GM18861 (cell line): ENCODE data around the gene ARHGAP9.
"Not testable (repeated sequence)": the region's sequence is repeated elsewhere in the genome, so short reads cannot be mapped to it uniquely, and the experiment has no call there.

ENCODE experiments used
- ATAC-seq: cut with Tn5 transposase; IDR thresholded peaks from one replicate; pipeline ENCODE4 v1.9.1; 2021; ENCODE audit not compliant: unreplicated experiment

ARHGAP9 gene

GRCh38 chr12:57459055-57459749 lies 20.5 kb downstream of the ARHGAP9 start:
- no peak for ATAC-seq

GRCh38 chr12:57458665-57459054 lies 21.0 kb downstream of the ARHGAP9 start:
- ATAC-seq = no peak

DNA sequence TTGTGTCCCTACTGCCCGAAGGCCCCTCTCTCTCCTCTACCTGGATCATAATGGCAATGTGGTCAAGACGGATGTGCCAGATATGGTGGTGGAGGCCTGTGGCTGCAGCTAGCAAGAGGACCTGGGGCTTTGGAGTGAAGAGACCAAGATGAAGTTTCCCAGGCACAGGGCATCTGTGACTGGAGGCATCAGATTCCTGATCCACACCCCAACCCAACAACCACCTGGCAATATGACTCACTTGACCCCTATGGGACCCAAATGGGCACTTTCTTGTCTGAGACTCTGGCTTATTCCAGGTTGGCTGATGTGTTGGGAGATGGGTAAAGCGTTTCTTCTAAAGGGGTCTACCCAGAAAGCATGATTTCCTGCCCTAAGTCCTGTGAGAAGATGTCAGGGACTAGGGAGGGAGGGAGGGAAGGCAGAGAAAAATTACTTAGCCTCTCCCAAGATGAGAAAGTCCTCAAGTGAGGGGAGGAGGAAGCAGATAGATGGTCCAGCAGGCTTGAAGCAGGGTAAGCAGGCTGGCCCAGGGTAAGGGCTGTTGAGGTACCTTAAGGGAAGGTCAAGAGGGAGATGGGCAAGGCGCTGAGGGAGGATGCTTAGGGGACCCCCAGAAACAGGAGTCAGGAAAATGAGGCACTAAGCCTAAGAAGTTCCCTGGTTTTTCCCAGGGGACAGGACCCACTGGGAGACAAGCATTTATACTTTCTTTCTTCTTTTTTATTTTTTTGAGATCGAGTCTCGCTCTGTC lies 22.8 kb downstream of the ARHGAP9 start:
- no peak for ATAC-seq

DNA sequence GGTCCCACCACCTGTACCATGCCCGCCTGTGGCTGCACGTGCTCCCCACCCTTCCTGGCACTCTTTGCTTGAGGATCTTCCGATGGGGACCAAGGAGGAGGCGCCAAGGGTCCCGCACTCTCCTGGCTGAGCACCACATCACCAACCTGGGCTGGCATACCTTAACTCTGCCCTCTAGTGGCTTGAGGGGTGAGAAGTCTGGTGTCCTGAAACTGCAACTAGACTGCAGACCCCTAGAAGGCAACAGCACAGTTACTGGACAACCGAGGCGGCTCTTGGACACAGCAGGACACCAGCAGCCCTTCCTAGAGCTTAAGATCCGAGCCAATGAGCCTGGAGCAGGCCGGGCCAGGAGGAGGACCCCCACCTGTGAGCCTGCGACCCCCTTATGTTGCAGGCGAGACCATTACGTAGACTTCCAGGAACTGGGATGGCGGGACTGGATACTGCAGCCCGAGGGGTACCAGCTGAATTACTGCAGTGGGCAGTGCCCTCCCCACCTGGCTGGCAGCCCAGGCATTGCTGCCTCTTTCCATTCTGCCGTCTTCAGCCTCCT lies 23.4 kb downstream of the ARHGAP9 start:
- no peak for ATAC-seq

GRCh38 chr12:57455374-57456144 lies 24.1 kb downstream of the ARHGAP9 start:
- no peak for ATAC-seq

DNA sequence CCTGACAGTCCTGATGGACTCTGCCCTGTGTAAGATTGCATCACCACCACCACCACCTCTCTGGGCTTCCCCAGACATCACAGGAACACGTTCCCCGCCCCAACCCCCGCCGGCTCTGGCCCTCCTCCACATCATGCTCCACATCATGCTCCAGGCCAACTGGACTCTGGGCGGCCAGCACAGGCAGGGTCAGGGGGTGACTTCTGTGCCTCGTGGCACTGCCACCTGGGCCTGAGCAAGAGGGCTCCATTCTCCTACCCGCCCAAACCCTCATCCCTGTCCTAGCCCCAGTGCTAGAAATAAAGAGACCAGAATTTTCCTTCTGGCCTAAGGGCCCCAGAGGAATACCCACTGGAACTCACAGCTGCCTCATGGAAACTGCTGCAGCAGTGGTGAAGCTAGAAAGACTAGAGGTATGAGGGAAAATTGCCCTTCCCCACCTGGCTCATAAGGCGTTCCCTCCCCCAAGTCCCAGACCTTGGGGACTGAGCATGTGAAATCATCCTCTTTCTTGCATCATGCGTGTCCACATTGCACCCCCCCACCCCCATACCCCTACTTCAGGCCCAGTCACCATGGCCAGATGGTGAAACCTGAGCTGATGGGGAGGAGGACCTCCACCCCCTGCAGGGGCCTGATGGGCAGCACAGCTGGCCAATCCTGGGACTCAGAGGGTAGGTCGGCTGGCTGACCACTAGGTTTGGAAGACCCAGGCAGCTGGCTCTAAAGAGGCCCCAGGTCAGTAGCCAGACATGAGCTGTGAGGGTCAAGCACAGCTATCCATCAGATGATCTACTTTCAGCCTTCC lies 24.9 kb downstream of the ARHGAP9 start, which contains the start of gene INHBE:
TSS of gene INHBE (plus strand) at position 742 of the 808 bp plus-strand sequence. CDS start 230 bp downstream, outside the sequence.
- no peak for ATAC-seq

DNA sequence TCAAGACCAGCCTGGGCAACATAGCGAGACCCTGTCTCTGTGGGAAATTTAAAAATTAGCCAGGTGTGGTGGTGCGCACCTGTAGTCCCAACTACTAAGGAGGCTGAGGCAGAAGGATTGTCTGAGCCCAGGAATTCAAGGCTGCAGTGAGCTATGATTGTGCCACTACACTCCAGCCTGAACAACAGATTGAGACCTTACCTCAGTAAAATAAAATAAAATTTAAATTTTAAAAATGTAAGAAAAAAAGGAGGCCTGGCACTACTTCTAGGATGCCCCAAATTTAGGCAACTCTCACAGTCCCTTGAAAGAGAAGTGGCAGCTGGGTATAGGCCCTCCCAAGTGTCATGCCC lies 25.5 kb downstream of the ARHGAP9 start:
- ATAC-seq = no peak

- peak; percentile 41 for ATAC-seq
Observed at GRCh38 chr12:57452937-57453509, 26.6 kb downstream of the ARHGAP9 start.

- no peak for ATAC-seq
Observed at GRCh38 chr12:57452181-57452936, 27.3 kb downstream of the ARHGAP9 start.

- ATAC-seq = no peak
Observed at GRCh38 chr12:57451233-57451778, 28.4 kb downstream of the ARHGAP9 start.

DNA sequence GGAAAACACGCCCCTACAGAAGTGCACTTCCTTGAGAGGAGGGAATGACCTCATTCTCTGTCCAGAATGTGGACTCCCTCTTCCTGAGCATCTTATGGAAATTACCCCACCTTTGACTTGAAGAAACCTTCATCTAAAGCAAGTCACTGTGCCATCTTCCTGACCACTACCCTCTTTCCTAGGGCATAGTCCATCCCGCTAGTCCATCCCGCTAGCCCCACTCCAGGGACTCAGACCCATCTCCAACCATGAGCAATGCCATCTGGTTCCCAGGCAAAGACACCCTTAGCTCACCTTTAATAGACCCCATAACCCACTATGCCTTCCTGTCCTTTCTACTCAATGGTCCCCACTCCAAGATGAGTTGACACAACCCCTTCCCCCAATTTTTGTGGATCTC lies 29.6 kb downstream of the ARHGAP9 start:
- no peak for ATAC-seq

DNA sequence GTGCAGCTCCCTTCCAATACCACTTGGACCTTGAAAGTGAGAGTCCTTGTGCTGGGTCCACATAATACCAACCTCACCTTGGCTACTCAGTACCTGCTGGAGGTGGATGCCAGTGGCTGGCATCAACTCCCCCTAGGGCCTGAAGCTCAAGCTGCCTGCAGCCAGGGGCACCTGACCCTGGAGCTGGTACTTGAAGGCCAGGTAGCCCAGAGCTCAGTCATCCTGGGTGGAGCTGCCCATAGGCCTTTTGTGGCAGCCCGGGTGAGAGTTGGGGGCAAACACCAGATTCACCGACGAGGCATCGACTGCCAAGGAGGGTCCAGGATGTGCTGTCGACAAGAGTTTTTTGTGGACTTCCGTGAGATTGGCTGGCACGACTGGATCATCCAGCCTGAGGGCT lies 30.3 kb downstream of the ARHGAP9 start:
- ATAC-seq = no peak

DNA sequence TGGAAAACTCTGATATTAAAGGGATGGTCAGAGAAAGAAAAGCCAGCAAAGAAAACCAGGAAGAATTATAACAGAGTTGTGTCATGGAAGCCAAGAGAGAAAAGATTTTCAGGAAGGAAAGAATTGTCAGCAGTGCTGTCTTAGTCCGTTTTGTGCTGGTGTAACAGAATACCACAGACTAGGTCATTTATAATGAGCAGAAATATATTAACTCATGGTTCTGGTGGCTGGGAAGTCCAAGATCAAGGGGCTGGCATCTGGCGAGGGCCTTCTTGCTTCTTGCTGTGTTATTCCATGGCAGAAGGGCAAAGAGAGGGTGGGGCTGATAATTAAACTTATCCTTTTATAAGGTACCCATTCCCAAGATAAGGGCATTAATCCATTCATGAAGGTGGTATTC lies 31.0 kb downstream of the ARHGAP9 start:
- no peak for ATAC-seq

- ATAC-seq = no peak
Observed at GRCh38 chr12:57446292-57446960, 33.2 kb downstream of the ARHGAP9 start.

DNA sequence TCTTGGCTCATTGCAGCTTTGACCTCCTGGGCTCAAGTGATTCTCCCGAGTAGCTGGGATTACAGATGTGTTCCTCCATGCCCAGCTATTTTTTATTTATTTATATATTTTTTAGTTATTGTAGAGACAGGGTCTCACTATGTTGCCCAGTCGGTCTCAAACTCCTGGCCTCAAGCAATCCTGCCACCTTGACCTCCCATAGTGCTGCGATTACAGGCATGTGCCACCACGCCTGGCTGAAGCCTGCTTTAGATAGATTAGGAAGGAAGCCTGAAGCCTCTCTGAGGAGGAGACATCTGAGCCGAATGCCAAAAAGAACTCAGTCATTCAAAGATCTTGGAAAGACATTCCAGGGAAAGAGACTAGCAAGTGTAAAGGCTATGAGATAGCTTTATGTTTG lies 34.9 kb downstream of the ARHGAP9 start:
- ATAC-seq = no peak

DNA sequence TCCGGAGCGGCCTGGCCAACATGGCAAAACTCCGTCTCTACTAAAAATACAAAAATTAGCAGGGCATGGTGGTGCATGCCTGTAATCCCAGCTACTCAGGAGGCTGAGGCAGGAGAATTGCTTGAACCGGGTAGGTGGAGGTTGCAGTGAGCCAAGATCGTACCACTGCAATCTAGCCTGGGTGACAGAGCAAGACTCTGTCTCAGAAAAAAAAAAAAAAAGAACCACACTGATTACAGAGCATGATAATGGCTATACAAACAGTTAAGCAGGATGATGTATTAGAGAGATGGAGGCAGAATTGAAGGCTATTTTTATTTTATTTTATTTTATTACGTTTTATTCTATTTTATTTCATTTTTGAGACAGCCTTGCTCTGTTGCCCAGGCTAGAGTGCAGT lies 35.3 kb downstream of the ARHGAP9 start:
- ATAC-seq = not testable (repeated sequence)

- no peak for ATAC-seq
Observed at GRCh38 chr12:57441846-57442427, 37.7 kb downstream of the ARHGAP9 start.

DNA sequence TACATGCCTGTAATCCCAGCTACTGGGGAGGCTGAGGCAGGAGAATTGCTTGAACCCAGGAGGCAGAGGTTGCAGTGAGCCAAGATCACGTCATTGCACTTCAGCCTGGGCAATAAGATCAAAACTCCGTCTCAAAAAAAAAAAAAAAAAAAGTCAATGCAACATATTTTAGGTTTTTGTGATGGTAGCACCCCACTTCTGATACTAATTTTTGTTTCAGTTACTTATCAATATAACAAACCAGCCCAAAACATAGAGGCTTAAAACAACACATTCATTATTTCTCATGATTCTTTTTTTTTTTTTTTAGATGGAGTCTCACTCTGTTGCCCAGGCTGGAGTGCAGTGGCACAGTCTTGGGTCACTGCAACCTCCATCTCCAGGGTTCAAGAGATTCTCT lies 38.3 kb downstream of the ARHGAP9 start:
- not testable (repeated sequence) for ATAC-seq
